HG03571 (cell line): Measurements from ENCODE around the gene ZBTB7A.

Experiments
- ATAC-seq: cut with Tn5 transposase; IDR thresholded peaks from one replicate; pipeline ENCODE4 v1.9.1; 2021; ENCODE audit not compliant: unreplicated experiment

ZBTB7A gene

DNA sequence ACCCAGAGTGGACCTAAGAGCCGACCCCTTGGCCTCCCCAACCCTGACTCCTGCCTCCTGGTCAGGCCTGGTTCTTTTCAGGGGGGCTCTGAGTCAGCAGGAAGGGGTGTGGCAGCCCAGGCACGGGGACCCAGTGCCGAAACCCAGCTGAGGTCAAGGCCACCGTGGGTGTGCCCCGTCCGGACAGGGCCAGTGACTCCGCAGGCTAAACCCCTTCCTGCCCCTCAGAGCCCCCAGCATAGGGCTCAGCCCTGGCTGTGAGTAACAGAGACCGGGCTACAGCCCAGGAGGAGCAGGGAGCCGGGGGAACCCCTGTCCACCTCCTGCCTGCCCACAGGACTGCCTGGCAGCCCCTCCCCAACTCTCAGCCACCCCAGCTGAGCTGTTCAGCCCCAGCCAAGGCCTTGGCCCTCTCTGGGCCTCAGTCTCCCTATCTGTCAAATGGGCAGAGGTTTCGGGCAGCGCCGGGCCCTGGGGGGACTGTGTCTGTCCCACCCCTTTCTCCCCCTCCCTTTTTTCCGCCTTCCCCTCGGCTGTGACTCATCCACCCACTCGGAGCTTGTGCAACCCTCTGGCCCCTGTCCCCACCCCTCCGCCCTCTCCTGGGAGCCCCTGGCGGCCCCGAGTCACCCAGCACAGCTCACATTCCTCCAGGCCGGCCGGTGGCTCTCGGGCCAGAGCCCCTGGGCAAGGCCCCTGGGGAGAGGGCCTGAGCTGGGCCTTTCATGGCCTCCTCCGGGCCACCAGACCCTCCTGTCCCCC is 8.6 kb downstream of the ZBTB7A start:
- no peak for ATAC-seq

DNA sequence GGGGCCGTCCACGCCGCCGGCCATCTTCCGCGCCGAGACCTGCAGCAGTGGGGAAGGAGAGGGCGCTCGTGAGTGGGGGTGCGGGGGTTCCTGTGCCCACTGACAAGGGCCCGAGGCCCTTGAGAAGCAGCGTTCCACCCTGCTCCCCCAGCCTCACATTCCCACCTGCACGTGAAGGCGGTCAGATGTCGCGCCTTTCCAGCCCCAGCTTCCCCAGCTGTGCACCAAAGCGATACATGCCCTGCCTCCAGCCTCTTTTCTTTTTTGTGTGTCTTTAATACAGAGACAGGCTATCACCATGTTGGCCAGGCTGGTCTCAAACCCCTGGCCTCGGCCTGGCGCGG is 11.5 kb downstream of the ZBTB7A start:
- no peak for ATAC-seq

DNA sequence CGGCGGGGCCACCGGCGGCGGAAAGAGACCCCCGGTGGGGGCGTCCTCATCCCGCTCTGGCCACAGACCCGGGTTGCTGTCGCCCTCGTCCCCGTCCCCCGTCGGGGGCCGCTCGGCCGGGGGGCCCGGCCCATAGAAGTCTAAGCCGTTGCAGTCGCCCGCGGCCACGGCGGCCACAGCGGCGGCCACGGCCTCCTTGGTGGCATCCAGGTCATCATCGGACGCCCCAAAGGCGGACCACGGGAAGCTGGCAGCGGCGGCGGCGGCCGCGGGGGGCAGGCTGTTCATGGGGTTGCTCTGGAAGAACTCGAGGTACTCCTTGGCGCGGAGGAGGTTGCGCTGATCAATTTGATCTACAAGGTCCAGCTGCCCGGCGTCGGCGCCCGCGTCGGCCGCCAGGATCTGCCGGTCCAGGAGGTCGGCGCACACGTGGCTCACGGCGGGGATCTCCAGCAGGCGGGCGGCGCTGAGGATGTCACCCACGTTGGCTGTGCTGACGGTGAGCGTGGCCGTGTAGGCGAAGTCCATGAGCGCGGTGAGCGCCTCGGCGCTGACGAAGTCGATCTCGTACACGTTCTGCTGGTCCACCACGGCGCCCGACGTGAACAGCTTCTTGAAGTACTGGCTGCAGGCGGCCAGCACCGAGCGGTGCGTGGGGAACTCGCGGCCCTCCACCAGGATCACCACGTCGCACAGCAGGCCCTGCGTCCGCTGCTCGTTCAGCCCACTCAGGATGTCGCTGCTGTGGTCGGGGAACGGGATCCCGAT is 12.1 kb downstream of the ZBTB7A start:
- no peak for ATAC-seq

- no peak for ATAC-seq
These were observed 13.0 kb downstream of the ZBTB7A start for GRCh38 chr19:4053423-4054324.

DNA sequence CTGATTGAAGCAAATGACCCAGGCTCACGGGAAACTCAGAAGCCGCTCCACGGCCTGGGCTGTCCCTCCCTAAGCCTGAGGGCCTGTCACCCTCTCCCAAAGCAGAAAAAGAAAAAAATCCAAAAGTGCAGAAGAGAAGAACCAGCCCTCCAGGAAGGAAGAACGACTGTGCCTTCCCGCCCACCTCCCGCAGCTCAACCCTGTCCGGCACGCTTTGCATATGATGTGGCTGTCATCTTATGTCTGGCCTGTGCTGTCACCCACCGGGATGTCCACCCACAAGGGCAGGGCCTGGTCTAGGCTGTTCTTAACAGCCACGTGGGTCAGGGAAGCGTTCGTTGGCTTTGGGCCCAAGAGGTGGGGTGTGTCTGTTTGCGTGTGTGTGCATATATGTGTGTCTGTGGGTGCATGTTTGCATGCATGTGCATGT is 13.7 kb downstream of the ZBTB7A start:
- no peak for ATAC-seq

GRCh38 chr19:4052114-4052992 is 14.3 kb downstream of the ZBTB7A start:
- no peak for ATAC-seq

GRCh38 chr19:4051175-4052101 is 15.3 kb downstream of the ZBTB7A start:
- ATAC-seq: no peak

DNA sequence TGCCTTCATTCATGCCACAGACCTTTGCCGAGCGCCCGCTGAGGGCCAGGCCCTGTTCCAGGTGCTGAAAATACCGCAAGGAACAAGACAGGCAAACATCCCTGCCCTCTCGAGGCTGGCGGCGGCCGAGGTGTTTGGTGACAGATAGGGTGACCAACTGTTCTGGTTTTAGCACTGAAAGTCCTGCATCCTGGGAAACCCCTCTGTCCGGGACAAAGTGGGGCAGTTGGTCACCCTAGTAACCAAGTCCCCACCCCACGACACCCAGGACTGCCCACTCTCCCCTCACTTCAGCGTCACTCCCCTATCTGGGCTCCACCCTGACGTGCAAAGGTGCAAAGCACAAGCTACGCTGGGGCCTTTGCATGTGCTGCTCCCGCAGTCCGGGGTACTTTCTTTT is 17.3 kb downstream of the ZBTB7A start:
- no peak for ATAC-seq

DNA sequence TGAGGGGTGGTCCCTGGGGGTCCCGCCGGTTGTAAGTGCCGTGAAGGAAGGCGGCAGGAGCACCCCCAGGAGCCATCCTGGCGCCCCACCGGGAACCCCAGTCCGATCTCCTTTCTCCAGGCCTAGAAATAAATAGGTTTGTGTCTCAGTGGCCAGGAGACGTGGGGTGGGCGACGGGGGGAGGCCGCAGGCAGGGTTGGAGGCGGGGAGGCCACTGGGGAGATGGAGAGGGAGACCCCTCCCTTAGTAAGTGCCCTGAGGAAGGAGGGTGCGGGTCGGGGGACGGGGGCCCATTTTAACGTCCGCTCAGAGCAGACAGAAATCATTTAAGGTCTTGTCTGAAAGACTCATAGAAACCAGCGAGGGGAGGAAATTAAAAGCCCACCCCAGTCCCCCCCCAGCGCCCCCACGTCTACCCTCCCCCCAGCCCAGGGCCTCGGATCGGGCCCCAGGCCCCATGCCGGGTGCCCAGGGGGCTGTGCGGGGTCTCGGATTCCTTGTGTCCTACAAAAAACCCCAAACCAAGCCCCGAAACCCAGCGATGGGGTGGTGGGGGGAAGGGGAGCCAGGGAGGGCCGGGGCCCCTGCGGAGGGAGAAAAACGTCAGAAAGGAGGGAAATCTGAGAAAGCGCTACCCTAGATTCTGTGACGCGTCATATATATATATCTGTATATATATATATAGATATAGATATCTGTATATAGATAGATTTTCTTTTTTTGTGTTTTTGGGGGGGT is 19.6 kb downstream of the ZBTB7A start:
- ATAC-seq: no peak

DNA sequence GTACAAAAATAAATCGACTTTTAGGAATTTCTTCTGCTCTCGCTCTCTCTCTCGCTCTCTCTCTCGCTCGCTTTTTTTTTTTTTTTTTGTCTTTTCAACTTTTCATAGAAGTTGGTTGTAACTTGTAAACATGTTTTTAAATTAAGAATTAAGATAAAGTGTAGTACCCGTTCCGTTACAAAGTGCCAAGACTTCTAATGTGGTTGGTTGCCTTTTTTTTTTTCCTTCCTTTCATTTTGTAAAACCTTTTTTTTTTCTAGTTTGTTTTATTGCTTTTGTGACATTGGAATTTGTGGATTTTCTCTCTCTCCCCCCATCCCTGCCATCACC is 20.4 kb downstream of the ZBTB7A start:
- no peak for ATAC-seq

DNA sequence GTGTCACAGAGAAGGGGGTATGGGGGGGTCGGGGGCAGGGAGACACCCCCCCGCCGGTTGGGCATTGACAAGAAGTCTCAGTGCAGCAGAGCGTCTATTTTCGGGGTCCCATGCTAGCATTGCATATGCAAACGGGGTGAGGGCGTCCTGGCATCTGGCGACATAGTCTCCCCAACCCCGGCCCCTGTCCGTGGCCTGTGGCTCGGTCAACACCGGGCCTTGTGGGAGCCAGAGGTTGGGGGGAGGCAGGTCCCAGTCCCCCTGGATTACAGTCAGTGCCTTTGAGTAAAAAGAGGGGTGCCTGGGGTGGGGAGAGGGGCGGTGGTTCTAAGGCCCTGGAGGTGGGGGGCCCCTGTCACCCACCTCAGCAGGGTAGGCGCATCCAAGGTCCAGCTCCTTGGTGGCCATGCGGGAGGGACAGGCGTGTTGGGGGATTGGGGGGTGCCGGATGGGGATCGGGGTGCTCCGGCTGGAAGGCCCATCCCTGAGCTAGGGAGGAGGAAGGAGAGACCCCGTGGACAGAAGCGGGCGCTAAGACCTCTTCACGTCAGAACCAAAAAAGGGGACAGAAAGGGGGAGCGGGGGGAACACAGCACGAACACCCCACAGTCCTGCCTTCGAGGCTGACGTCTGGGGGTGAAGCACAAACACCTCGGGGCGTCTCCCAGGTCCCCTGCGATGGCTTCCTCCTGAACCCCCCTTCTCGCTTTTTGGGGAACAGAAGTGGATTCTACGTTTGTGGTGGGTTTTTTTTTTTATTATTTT is 20.9 kb downstream of the ZBTB7A start:
- ATAC-seq: no peak

GRCh38 chr19:4044990-4045465 is 21.7 kb downstream of the ZBTB7A start:
- ATAC-seq: no peak

DNA sequence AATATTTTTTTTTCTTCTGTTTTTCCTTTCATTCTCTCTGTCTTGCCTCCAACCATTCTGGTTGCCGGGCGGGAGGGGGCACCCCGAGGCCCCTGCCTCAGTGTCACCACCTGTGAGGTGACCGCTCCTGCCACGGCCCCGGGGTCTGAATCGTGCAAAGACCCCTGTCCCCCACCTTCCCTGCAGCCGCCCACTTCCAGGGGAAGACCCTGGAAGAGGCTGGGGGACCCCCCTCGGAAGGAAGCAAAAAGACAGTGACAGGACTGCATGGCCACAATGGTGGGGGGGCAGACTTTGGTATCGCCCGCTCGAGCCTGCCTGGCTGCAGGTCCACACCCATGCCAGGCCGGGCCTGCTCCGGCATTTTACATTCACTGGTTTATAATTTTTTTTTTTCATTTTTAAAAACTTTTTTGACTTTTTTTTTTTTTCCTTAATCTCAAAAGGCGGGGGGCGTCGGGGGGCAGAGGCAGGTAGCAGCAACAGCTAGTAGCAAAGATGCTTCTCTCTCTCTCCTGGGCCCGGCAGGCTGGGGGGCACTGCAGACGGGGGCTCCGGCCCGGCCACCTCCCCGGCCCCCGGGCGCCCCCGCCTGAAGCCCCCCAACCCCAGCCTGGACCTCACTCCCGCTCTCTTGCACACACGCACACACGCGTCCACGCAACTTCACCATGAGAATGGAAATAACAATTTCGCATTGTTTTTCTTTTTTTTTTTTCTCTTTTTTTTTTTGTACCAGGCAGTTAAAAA is 22.6 kb downstream of the ZBTB7A start:
- ATAC-seq: no peak

DNA sequence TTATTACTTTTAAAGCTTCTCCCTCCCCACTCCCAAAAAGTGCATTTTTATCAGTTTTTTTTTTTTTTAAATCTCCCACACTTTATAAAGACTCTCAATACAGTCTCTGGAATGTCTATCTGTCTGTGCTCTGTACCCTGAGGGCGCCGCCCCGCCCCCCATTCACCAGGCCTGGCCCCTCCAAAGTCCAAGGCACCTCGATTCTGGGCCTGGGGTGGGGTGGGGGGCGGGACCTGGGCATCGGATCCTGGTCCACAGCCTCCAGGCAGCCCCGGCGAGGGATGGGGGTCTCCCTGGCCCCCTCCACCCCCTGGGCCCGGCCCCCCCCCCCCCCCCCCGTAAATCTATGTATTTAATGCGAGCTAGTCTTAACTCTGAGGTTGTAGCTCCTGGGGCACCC is 23.3 kb downstream of the ZBTB7A start:
- no peak for ATAC-seq

- ATAC-seq: no peak
These were observed 24.0 kb downstream of the ZBTB7A start for GRCh38 chr19:4042731-4043082.

- ATAC-seq: no peak
These were observed 24.5 kb downstream of the ZBTB7A start for GRCh38 chr19:4042064-4042730.
